GM12878 (cell line): ENCODE results near the gene FLNC. TPM values are rescaled to one million over a fixed set of nuclear protein-coding genes. Genes with fewer than 3 reads are reported as not detected.

ENCODE experiments used
- ATAC-seq: fragments of 200-7000 bp; cut with Tn5 transposase; 3 replicates; pipeline ENCODE4 v1.9.1; 2020; ENCODE audit warnings: mild to moderate bottlenecking, moderate library complexity
- BruUV-seq: library from RNA; stranded (reverse); fragments of 400-500 nt; replicated peaks from 2 replicates; lab custom pipeline; 2021; lab: Mats Ljungman, UMichigan
- CTCF ChIA-PET: fragments of 300-600 bp; sonication (Branson Sonifier 250); formaldehyde crosslinking; extraction: SDS; loops from one replicate; lab custom pipeline; 2021; ENCODE audit warnings: inconsistent platforms; lab: Yijun Ruan, JAX
- POLR2A ChIA-PET: fragments of 350-600 bp; formaldehyde crosslinking; extraction: SDS; loops from one replicate; lab custom pipeline; 2021; ENCODE audit warnings: inconsistent platforms; lab: Charles Lee
- RAD21 ChIA-PET: fragments of 300-600 bp; sonication (Branson Sonifier 250); formaldehyde crosslinking; loops from one replicate; lab custom pipeline; 2023; ENCODE audit warnings: antibody characterized with exemption; ENCODE audit not compliant: unreplicated experiment; lab: Charles Lee
- SMC1A ChIA-PET: fragments of 300-600 bp; sonication (Branson Sonifier 250); formaldehyde crosslinking; loops from one replicate; lab custom pipeline; 2023; ENCODE audit not compliant: unreplicated experiment, uncharacterized antibody; lab: Charles Lee
- DNase-seq: peaks from one replicate; pipeline ENCODE4 v3.0.0-alpha.2; 2011; ENCODE audit warnings: low read depth, low spot score
- FAIRE-seq: peaks from 3 replicates; lab custom pipeline; 2011; peaks lifted over from hg19 to GRCh38; lab: Jason Lieb, UNC
- H2AFZ ChIP-seq: 2 replicates; pipeline ENCODE4 v1.6.0; 2011; ENCODE audit warnings: low read depth, low read length, control low read depth; ENCODE audit not compliant: control insufficient read depth
- H3K27ac ChIP-seq: 2 replicates; pipeline ENCODE4 v1.5.1; 2011; ENCODE audit warnings: control low read depth; ENCODE audit not compliant: control insufficient read depth, insufficient read depth
- H3K27me3 ChIP-seq, 2 experiments: replicated peaks in 1 of 2; 2 replicates each; pipeline versions ENCODE4 v1.6.0 to v1.6.1; 2011; ENCODE audit warnings: low read length in 1 of 2; ENCODE audit not compliant: control insufficient read depth in 2 of 2, insufficient read depth in 2 of 2
- H3K36me3 ChIP-seq, 2 experiments: 2 replicates each; pipeline ENCODE4 v1.5.1; 2011; ENCODE audit warnings: low read length in 1 of 2; ENCODE audit not compliant: control insufficient read depth in 2 of 2, insufficient read depth in 2 of 2
- H3K4me1 ChIP-seq: 2 replicates; pipeline ENCODE4 v1.6.1; 2011; ENCODE audit warnings: mild to moderate bottlenecking, low read length, moderate library complexity, mixed read lengths; ENCODE audit not compliant: control insufficient read depth, insufficient read depth
- H3K4me2 ChIP-seq: 2 replicates; pipeline ENCODE4 v1.6.0; 2011; ENCODE audit warnings: control low read depth; ENCODE audit not compliant: control insufficient read depth, insufficient read depth
- H3K4me3 ChIP-seq: fragments of 200-600 bp; sonication (generic); 2 replicates; pipeline ENCODE4 v1.5.1; 2016
- H3K79me2 ChIP-seq: 2 replicates; pipeline ENCODE4 v1.6.0; 2011; ENCODE audit warnings: low read length; ENCODE audit not compliant: control insufficient read depth, insufficient read depth
- H3K9ac ChIP-seq: 2 replicates; pipeline ENCODE4 v1.8.0; 2011; ENCODE audit warnings: low read length, control low read depth, mixed read lengths; ENCODE audit not compliant: control insufficient read depth, insufficient read depth
- H3K9me3 ChIP-seq: replicated peaks from 3 replicates; pipeline ENCODE4 v1.5.1; 2011; ENCODE audit warnings: mild to moderate bottlenecking, low read length; ENCODE audit not compliant: control insufficient read depth, insufficient read depth
- H4K20me1 ChIP-seq: 2 replicates; pipeline ENCODE4 v1.6.0; 2011; ENCODE audit not compliant: control insufficient read depth, insufficient read depth
- CEBPB ChIP-seq, 2 experiments: fragments of 150-350 bp in 1 of 2; IDR thresholded peaks; 2 replicates each; pipeline ENCODE4 v1.6.1; 2012 to 2014; ENCODE audit warnings: low read depth in 2 of 2, low read length in 2 of 2, borderline replicate concordance in 1 of 2, inconsistent platforms in 1 of 2
- IKZF1 ChIP-seq: fragments of 450-650 bp; conservative IDR thresholded peaks from 2 replicates; pipeline ENCODE4 v1.6.1; 2017; ENCODE audit warnings: antibody characterized with exemption, mild to moderate bottlenecking
- LARP7 ChIP-seq: fragments of 450-650 bp; IDR thresholded peaks from 2 replicates; pipeline ENCODE4 v1.6.1; 2017; ENCODE audit warnings: mild to moderate bottlenecking
- RAD21 ChIP-seq: IDR thresholded peaks from 2 replicates; pipeline ENCODE4 v1.6.1; 2011; ENCODE audit warnings: mild to moderate bottlenecking, low read depth, low read length, moderate library complexity; ENCODE audit not compliant: insufficient read depth
- SMC3 ChIP-seq: IDR thresholded peaks from 2 replicates; pipeline ENCODE4 v1.6.1; 2011; ENCODE audit warnings: low read length, improper control_type of control experiment, borderline replicate concordance
- WGBS: methylation state at CpG from one replicate; pipeline ENCODE4 v1.1.6; 2016; ENCODE audit warnings: low lambda C conversion rate; ENCODE audit not compliant: insufficient replicate concordance, insufficient coverage; ENCODE audit errors: missing lambda C conversion rate; 5-methylcytosine and 5-hydroxymethylcytosine counted together
- in situ Hi-C: fragments of 300-500 bp; cut with MboI; formaldehyde crosslinking; loops from 9 replicates; pipeline ENCODE4 v1.14.3; 2018; ENCODE audit warnings: mixed read lengths
- intact Hi-C: fragments of 100-400 bp; cut with micrococcal nuclease; formaldehyde crosslinking; loops from one replicate; pipeline ENCODE4 v1.14.2; 2022; ENCODE audit not compliant: unreplicated experiment
- polyA plus RNA-seq, 11 experiments: library from polyadenylated mRNA; depleted of rRNA in 4 of 11; unstranded in 6 of 11; stranded (reverse) in 5 of 11; fragments of >200 nt; fragmentation: Nextera tagmentation in 4 of 11; fragmentation: Illumina TruSeq in 1 of 11; extraction: Ambion mirVana in 4 of 11; extraction: Trizol in 1 of 11; gene quantifications; 1 replicate in 1 of 11; 2 replicates in 10 of 11; pipeline versions ENCODE4 v1.2.1 to v1.2.3, GENCODE V29; 2011 to 2016; ENCODE audit warnings: inconsistent platforms in 2 of 11, missing spikeins in 2 of 11, low read depth in 1 of 11
- total RNA-seq, 4 experiments: library from RNA; depleted of rRNA in 3 of 4; stranded (reverse); fragments of >200 nt in 3 of 4; fragmentation: Illumina TruSeq in 1 of 4; extraction: Trizol in 1 of 4; gene quantifications; 2 replicates each; pipeline versions ENCODE4 v1.2.1 to v1.2.3, GENCODE V29; 2013 to 2021
- TF ChIP-seq, protein P1 (sequence below): fragments of 450-650 bp; formaldehyde crosslinking; IDR thresholded peaks from 2 replicates; pipeline ENCODE4 v1.4.0; 2022; ENCODE audit warnings: mild to moderate bottlenecking, moderate library complexity
- TF ChIP-seq, protein P2 (sequence below), 3 experiments: IDR thresholded peaks in 2 of 3; conservative IDR thresholded peaks in 1 of 3; 2 replicates each; pipeline ENCODE4 v1.5.1; 2011; ENCODE audit warnings: low read depth in 3 of 3, low read length in 3 of 3, mild to moderate bottlenecking in 3 of 3, control low read depth in 2 of 3, moderate library complexity in 2 of 3, inconsistent platforms in 1 of 3, mixed read lengths in 1 of 3; ENCODE audit not compliant: control insufficient read depth in 2 of 3, insufficient read depth in 1 of 3; ENCODE audit errors: extremely low read depth in 1 of 3

Gene FLNC
- total and polyA plus RNA-seq, 10 of the 15 experiments (the other 5 are each of a cell fraction or from before 2014, with no cell fraction given), result 0.01 to 0.21 (median 0.06) TPM; not detected in 3

DNA sequence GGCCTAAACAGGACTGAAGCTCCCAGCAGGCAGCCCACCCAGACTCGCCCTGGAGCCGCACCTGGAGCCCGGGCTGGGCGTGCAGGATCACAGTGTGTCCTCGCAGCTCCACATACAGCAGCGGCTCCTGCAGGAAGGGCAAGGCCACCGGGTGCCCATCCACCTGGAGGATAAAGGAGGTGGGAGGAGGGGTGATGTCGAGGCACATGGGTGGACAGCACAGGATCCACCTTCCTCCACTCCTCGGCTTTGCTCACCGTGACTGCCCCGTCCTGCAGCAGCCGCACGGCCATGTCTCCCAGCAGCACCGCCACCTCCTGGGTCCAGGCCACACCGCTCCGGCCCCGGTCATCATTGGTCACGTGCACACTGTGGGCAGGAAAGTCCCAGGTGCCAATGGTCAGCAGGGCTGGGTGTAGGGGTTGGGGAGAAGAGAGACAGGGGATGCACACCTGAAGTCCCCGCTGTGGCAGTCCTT lies 49.3 kb downstream of the FLNC start (continued):
- TF ChIP-seq IKZF1, result no peak
- TF ChIP-seq LARP7, result no peak
- TF ChIP-seq, protein P1, sequence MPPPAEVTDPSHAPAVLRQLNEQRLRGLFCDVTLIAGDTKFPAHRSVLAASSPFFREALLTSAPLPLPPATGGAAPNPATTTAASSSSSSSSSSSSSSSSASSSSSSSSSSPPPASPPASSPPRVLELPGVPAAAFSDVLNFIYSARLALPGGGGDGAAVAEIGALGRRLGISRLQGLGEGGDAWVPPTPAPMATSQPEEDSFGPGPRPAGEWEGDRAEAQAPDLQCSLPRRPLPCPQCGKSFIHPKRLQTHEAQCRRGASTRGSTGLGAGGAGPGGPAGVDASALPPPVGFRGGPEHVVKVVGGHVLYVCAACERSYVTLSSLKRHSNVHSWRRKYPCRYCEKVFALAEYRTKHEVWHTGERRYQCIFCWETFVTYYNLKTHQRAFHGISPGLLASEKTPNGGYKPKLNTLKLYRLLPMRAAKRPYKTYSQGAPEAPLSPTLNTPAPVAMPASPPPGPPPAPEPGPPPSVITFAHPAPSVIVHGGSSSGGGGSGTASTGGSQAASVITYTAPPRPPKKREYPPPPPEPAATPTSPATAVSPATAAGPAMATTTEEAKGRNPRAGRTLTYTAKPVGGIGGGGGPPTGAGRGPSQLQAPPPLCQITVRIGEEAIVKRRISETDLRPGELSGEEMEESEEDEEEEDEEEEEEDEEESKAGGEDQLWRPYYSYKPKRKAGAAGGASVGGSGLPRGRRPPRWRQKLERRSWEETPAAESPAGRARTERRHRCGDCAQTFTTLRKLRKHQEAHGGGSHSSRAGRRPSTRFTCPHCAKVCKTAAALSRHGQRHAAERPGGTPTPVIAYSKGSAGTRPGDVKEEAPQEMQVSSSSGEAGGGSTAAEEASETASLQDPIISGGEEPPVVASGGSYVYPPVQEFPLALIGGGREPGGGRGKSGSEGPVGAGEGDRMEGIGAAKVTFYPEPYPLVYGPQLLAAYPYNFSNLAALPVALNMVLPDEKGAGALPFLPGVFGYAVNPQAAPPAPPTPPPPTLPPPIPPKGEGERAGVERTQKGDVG, result no peak
- TF ChIP-seq RAD21, result no peak

DNA sequence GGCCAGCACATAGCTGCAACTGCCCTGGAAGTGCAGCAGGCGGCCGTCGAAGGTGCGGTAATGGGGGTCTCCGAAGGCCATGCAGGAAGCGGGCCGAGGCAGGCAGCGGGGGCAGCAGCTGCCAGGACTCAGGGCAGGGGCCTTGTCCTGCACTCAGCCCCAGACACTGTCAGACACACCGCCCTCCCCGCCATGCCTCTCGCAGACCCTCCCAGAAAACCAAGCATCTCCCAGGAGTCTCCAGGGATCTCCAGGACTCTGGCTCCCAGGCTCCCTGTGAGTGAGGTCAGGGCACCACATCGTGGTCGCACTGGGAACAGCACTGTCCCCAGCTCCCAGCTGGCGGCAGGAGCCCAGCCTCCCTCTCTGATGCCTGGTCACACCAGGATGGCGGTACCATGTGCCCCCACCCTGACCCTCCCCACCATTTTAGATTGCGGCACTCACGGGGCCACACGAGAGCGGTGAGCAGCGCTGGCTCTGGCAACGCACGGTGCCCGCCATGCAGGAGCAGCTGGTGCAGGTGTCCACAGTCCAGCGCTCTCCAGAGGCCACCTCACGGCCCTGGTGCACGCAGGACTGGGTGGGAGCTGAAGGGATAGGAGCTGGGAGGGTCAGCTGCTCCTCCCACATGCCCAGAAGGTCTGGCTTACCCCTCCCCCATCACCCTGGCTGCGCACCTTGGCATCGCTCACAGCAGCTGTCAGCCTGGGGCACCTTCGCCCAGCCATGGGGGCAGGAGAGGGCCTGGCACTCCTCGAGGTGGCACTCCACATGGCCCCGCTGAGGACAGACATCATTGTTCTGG lies 49.9 kb downstream of the FLNC start:
- in situ Hi-C loops, result loop anchor here (5.0 kb wide), 1 partner anchor 268 kb away; no protein-coding TSS in a partner anchor
- Histone ChIP-seq H3K4me1 (peaks cover 12% of the 10 kb centered on the region), H4K20me1 (no peaks in the 10 kb centered on the region)
- intact Hi-C loops, result loop anchor here (5.0 to 10.0 kb wide), 3 partner anchors 88 to 453 kb away; partner anchors contain the start of genes CCDC136 and HILPDA
- RAD21 ChIA-PET, result interaction anchor here (0.6 to 1.3 kb wide), 4 partner anchors 17 to 405 kb away, joined by 3 read pairs; partner anchors contain the start of gene AHCYL2
- peak; percentile 61 for TF ChIP-seq RAD21
- TF ChIP-seq, protein P2, sequence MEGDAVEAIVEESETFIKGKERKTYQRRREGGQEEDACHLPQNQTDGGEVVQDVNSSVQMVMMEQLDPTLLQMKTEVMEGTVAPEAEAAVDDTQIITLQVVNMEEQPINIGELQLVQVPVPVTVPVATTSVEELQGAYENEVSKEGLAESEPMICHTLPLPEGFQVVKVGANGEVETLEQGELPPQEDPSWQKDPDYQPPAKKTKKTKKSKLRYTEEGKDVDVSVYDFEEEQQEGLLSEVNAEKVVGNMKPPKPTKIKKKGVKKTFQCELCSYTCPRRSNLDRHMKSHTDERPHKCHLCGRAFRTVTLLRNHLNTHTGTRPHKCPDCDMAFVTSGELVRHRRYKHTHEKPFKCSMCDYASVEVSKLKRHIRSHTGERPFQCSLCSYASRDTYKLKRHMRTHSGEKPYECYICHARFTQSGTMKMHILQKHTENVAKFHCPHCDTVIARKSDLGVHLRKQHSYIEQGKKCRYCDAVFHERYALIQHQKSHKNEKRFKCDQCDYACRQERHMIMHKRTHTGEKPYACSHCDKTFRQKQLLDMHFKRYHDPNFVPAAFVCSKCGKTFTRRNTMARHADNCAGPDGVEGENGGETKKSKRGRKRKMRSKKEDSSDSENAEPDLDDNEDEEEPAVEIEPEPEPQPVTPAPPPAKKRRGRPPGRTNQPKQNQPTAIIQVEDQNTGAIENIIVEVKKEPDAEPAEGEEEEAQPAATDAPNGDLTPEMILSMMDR (IDR thresholded peaks at IDR 0.05 in 2 of 3, conservative IDR thresholded peaks at IDR 0.05 in 1 of 3; ENCODE audit: control insufficient read depth in 2 of 3, extremely low read depth in 1 of 3, insufficient read depth in 1 of 3, low read depth in 3 of 3, low read length in 3 of 3), result peak; percentile 40 to 54 (median 49); a peak in 5 of 6 replicates
- TF ChIP-seq SMC3, result 0 out of 2 replicates have a peak, but pooled peaks have one; percentile 12
- TF ChIP-seq CEBPB (IDR thresholded peaks at IDR 0.05; ENCODE audit: borderline replicate concordance in 1 of 2, low read depth in 2 of 2, low read length in 2 of 2), result no peak
- 0 out of 2 replicates have a peak, but pooled peaks have one; percentile 23 for TF ChIP-seq IKZF1
- TF ChIP-seq, all 136 proteins: peak for 4
- 79% methylated on average over 29 of the region's 31 CpGs for WGBS
- no peaks in the 10 kb centered on the region for H3K36me3 ChIP-seq
- H3K27ac ChIP-seq, result no peak overlapping the region
- H3K4me2 ChIP-seq, result no peak overlapping the region
- H3K9ac ChIP-seq, result no peak overlapping the region
- H3K4me3 ChIP-seq, result no peak overlapping the region
- no peak for DNase-seq
- ChIA-PET CTCF (interaction anchor here (0.9 to 1.8 kb wide), 4 partner anchors 15 to 453 kb away, joined by 3 to 5 read pairs (median 4); no protein-coding TSS in a partner anchor), POLR2A (interaction anchor here (0.5 kb wide), 1 partner anchor 443 kb away, joined by 3 read pairs; no protein-coding TSS in a partner anchor), SMC1A (interaction anchor here (1.0 to 1.7 kb wide), 2 partner anchors 18 to 60 kb away, joined by 3 read pairs; no protein-coding TSS in a partner anchor)
- no peak for FAIRE-seq
- H3K79me2 ChIP-seq, result no peaks in the 10 kb centered on the region
- no peak for ATAC-seq
- H2AFZ ChIP-seq, result no peak overlapping the region
- no peaks in the 10 kb centered on the region for H3K27me3 ChIP-seq
- H3K9me3 ChIP-seq, result no peaks in the 10 kb centered on the region
- no TSS peak for BruUV-seq
